Panc1 (cell line): Measurements from ENCODE around the gene AFF3. TPM values are rescaled to one million over a fixed set of nuclear protein-coding genes. Genes with fewer than 3 reads are reported as not detected.

Source experiments
- ATAC-seq: fragments of 200-7000 bp; cut with Tn5 transposase; 2 replicates; pipeline ENCODE4 v1.9.1; 2020; ENCODE audit warnings: mild to moderate bottlenecking, moderate library complexity
- BruUV-seq: library from RNA; stranded (reverse); fragments of 400-500 nt; replicated peaks from 2 replicates; lab custom pipeline; 2021; lab: Mats Ljungman, UMichigan
- CTCF ChIA-PET: fragments of 300-600 bp; sonication (Branson Sonifier 250); formaldehyde crosslinking; loops from one replicate; lab custom pipeline; 2022; ENCODE audit warnings: antibody characterized with exemption; lab: Charles Lee
- POLR2A ChIA-PET: fragments of 300-600 bp; sonication (Branson Sonifier 250); formaldehyde crosslinking; loops from one replicate; lab custom pipeline; 2022; ENCODE audit warnings: antibody characterized with exemption; lab: Charles Lee
- DNase-seq: peaks from one replicate; pipeline ENCODE4 v3.0.0-alpha.2; 2010; ENCODE audit warnings: low read depth, low spot score
- H3K27ac ChIP-seq: 2 replicates; pipeline ENCODE4 v1.5.1; 2011; ENCODE audit warnings: mild to moderate bottlenecking, low read length, inconsistent platforms
- H3K27me3 ChIP-seq: fragments of 200-500 bp; sonication (Bioruptor generic); 2 replicates; pipeline ENCODE4 v1.6.0; 2014; ENCODE audit warnings: low read length, inconsistent platforms; ENCODE audit not compliant: control insufficient read depth, insufficient read depth
- H3K36me3 ChIP-seq: fragments of 200-500 bp; sonication (Bioruptor generic); 2 replicates; pipeline ENCODE4 v1.5.1; 2014; ENCODE audit warnings: inconsistent platforms, mild to moderate bottlenecking, low read length, moderate library complexity; ENCODE audit not compliant: control insufficient read depth, insufficient read depth
- H3K4me1 ChIP-seq: 2 replicates; pipeline ENCODE4 v1.5.1; 2011; ENCODE audit warnings: inconsistent platforms, mild to moderate bottlenecking, low read length, moderate library complexity; ENCODE audit not compliant: control insufficient read depth, insufficient read depth
- H3K4me3 ChIP-seq, 2 experiments: 2 replicates each; pipeline ENCODE4 v1.5.1; 2011 to 2012; ENCODE audit warnings: low read depth in 2 of 2, low read length in 2 of 2, mild to moderate bottlenecking in 2 of 2, inconsistent platforms in 1 of 2, moderate library complexity in 1 of 2
- H3K9me3 ChIP-seq: fragments of 200-500 bp; sonication (Bioruptor generic); 2 replicates; pipeline ENCODE4 v1.5.1; 2014; ENCODE audit warnings: low read depth, mild to moderate bottlenecking, inconsistent platforms, low read length, moderate library complexity; ENCODE audit not compliant: control insufficient read depth, insufficient read depth
- POLR2AphosphoS5 ChIP-seq: IDR thresholded peaks from 2 replicates; pipeline ENCODE4 v1.6.1; 2012; ENCODE audit warnings: mild to moderate bottlenecking, low read depth, low read length, moderate library complexity
- SIN3A ChIP-seq: IDR thresholded peaks from 2 replicates; pipeline ENCODE4 v1.6.1; 2012; ENCODE audit warnings: low read depth, mild to moderate bottlenecking, low read length, moderate library complexity, borderline replicate concordance; ENCODE audit not compliant: insufficient read depth
- TCF7L2 ChIP-seq: IDR thresholded peaks from 2 replicates; pipeline ENCODE4 v1.6.1; 2011; ENCODE audit warnings: mild to moderate bottlenecking, low read depth, low read length, inconsistent platforms
- in situ Hi-C: cut with HindIII; loops from 2 replicates; pipeline ENCODE4 v1.10.0; 2016; ENCODE audit warnings: low sequenced_read_pairs, low pct_unique_long_range_greater_than_20kb
- intact Hi-C: fragments of 100-400 bp; cut with micrococcal nuclease; formaldehyde crosslinking; loops from one replicate; pipeline ENCODE4 v1.10.0; 2022; ENCODE audit not compliant: unreplicated experiment
- total RNA-seq: library from RNA; stranded (reverse); gene quantifications from one replicate; pipeline ENCODE4 v1.2.1, GENCODE V29; 2021; ENCODE audit not compliant: unreplicated experiment
- TF ChIP-seq, protein P1 (sequence below), 2 experiments: IDR thresholded peaks; 2 replicates each; pipeline ENCODE4 v1.6.1; 2011 to 2012; ENCODE audit warnings: low read depth in 2 of 2, control low read depth in 1 of 2, low read length in 1 of 2, mild to moderate bottlenecking in 1 of 2, moderate library complexity in 1 of 2; ENCODE audit not compliant: insufficient read depth in 1 of 2
- TF ChIP-seq, protein P2 (sequence below): fragments of 450-650 bp; IDR thresholded peaks from 2 replicates; pipeline ENCODE4 v1.5.1; 2017; ENCODE audit warnings: mild to moderate bottlenecking

The AFF3 gene
- total RNA-seq, 1 experiment from 2014 or later = 2.2 TPM

DNA sequence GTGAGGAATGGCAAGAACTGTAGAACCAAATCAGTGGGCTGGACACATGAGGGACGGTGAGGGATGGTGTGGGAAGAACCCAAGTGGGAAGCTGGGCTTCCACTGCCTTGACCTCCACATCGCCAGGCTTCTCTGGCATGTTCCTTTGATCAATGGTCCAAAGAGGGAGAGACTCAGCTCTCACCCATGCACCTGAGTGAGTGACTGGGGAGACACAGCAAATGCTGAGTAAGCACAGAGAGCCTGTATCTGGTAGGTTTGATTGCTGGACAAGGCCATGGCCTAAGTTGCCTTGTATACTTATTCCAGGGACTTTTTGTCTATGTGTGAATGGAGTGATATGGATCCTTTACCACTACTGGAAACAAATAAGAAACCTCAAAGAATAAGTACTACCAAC, 188.6 kb downstream of the AFF3 start:
- no peaks in the 10 kb centered on the region for H3K9me3 ChIP-seq
- H3K27ac ChIP-seq = no peak overlapping the region
- H3K36me3 ChIP-seq = no peaks in the 10 kb centered on the region
- intact Hi-C loops (no loop called here), in situ Hi-C loops (no loop called here)
- H3K27me3 ChIP-seq = no peaks in the 10 kb centered on the region
- DNase-seq = no peak
- TF ChIP-seq, protein P1, sequence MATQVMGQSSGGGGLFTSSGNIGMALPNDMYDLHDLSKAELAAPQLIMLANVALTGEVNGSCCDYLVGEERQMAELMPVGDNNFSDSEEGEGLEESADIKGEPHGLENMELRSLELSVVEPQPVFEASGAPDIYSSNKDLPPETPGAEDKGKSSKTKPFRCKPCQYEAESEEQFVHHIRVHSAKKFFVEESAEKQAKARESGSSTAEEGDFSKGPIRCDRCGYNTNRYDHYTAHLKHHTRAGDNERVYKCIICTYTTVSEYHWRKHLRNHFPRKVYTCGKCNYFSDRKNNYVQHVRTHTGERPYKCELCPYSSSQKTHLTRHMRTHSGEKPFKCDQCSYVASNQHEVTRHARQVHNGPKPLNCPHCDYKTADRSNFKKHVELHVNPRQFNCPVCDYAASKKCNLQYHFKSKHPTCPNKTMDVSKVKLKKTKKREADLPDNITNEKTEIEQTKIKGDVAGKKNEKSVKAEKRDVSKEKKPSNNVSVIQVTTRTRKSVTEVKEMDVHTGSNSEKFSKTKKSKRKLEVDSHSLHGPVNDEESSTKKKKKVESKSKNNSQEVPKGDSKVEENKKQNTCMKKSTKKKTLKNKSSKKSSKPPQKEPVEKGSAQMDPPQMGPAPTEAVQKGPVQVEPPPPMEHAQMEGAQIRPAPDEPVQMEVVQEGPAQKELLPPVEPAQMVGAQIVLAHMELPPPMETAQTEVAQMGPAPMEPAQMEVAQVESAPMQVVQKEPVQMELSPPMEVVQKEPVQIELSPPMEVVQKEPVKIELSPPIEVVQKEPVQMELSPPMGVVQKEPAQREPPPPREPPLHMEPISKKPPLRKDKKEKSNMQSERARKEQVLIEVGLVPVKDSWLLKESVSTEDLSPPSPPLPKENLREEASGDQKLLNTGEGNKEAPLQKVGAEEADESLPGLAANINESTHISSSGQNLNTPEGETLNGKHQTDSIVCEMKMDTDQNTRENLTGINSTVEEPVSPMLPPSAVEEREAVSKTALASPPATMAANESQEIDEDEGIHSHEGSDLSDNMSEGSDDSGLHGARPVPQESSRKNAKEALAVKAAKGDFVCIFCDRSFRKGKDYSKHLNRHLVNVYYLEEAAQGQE (IDR thresholded peaks at IDR 0.05; ENCODE audit: insufficient read depth in 1 of 2, low read depth in 2 of 2, low read length in 1 of 2) = no peak
- TF ChIP-seq, protein P2, sequence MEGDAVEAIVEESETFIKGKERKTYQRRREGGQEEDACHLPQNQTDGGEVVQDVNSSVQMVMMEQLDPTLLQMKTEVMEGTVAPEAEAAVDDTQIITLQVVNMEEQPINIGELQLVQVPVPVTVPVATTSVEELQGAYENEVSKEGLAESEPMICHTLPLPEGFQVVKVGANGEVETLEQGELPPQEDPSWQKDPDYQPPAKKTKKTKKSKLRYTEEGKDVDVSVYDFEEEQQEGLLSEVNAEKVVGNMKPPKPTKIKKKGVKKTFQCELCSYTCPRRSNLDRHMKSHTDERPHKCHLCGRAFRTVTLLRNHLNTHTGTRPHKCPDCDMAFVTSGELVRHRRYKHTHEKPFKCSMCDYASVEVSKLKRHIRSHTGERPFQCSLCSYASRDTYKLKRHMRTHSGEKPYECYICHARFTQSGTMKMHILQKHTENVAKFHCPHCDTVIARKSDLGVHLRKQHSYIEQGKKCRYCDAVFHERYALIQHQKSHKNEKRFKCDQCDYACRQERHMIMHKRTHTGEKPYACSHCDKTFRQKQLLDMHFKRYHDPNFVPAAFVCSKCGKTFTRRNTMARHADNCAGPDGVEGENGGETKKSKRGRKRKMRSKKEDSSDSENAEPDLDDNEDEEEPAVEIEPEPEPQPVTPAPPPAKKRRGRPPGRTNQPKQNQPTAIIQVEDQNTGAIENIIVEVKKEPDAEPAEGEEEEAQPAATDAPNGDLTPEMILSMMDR = no peak
- no peak for TF ChIP-seq TCF7L2
- no peak for TF ChIP-seq SIN3A
- TF ChIP-seq POLR2AphosphoS5 = no peak
- no TSS peak for BruUV-seq
- no peaks in the 10 kb centered on the region for H3K4me1 ChIP-seq
- ChIA-PET POLR2A (no interaction called here), CTCF (no interaction called here)
- H3K4me3 ChIP-seq = no peak overlapping the region
- no peak for ATAC-seq

DNA sequence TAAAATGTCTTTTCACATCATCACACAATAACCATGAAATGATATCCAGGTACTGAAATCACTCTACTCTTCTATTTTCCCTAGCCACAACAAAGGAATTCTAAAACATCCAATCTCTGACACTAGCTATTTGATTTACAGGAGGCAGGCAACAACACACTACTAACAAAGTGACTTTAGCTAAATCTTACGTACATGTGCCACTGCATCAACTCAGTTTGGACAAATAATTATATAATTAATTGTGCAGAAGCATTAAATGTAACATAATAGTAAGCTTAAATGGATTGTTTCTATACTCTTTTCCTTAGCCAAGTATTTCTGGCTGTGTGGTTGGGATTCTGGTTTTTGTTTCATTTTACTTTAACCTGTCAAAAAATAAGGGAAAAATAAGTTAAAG, 192.4 kb downstream of the AFF3 start:
- H3K4me3 ChIP-seq = no peak overlapping the region
- CTCF ChIA-PET = interaction anchor here (0.6 kb wide), 1 partner anchor 287 kb away, joined by 3 read pairs; no protein-coding TSS in a partner anchor
- ATAC-seq = no peak
- H3K36me3 ChIP-seq = no peaks in the 10 kb centered on the region
- no peak overlapping the region for H3K27ac ChIP-seq
- TF ChIP-seq, protein P1 (IDR thresholded peaks at IDR 0.05; ENCODE audit: insufficient read depth in 1 of 2, low read depth in 2 of 2, low read length in 1 of 2) = no peak
- TF ChIP-seq, protein P2 = no peak
- TF ChIP-seq POLR2AphosphoS5 = no peak
- TF ChIP-seq TCF7L2 = no peak
- no peak for TF ChIP-seq SIN3A
- in situ Hi-C loops (no loop called here), intact Hi-C loops (no loop called here)
- no peak for DNase-seq
- no peaks in the 10 kb centered on the region for H3K9me3 ChIP-seq
- H3K4me1 ChIP-seq = no peaks in the 10 kb centered on the region
- no TSS peak for BruUV-seq
- no peaks in the 10 kb centered on the region for H3K27me3 ChIP-seq
- POLR2A ChIA-PET = no interaction called here
